Retina (tissue), 1 donor: ENCODE results near the gene PIP4K2A.
"Not testable (repeated sequence)": the region's sequence is repeated elsewhere in the genome, so short reads cannot be mapped to it uniquely, and the experiment has no call there.

ENCODE experiments used
- DNase-seq: peaks from one replicate; pipeline ENCODE4 v3.0.0-alpha.2; 2016

PIP4K2A gene

GRCh38 chr10:22545643-22546042 lies 168.7 kb downstream of the PIP4K2A start:
- DNase-seq, result no peak

GRCh38 chr10:22544325-22545068 lies 169.9 kb downstream of the PIP4K2A start:
- no peak for DNase-seq

- no peak for DNase-seq
Measured at GRCh38 chr10:22542773-22543172, 171.6 kb downstream of the PIP4K2A start.

GRCh38 chr10:22541900-22542299 lies 172.5 kb downstream of the PIP4K2A start:
- no peak for DNase-seq

GRCh38 chr10:22539579-22540298 lies 174.6 kb downstream of the PIP4K2A start:
- peak; percentile 44 for DNase-seq

GRCh38 chr10:22537810-22538209 lies 176.6 kb downstream of the PIP4K2A start:
- no peak for DNase-seq

- DNase-seq, result no peak
Measured at GRCh38 chr10:22536620-22537019, 177.8 kb downstream of the PIP4K2A start.

- no peak for DNase-seq
Measured at GRCh38 chr10:22534849-22535604, 179.4 kb downstream of the PIP4K2A start.

- no peak for DNase-seq
Measured at GRCh38 chr10:22531441-22531840, 182.9 kb downstream of the PIP4K2A start.

- no peak for DNase-seq
Measured at GRCh38 chr10:22531008-22531407, 183.4 kb downstream of the PIP4K2A start.

GRCh38 chr10:22527520-22527919 lies 186.9 kb downstream of the PIP4K2A start:
- DNase-seq, result no peak

- not testable (repeated sequence) for DNase-seq
Measured at GRCh38 chr10:22524333-22524732, 190.0 kb downstream of the PIP4K2A start.

GRCh38 chr10:22520645-22521044 lies 193.7 kb downstream of the PIP4K2A start:
- not testable (repeated sequence) for DNase-seq

GRCh38 chr10:22518167-22518724 lies 196.1 kb downstream of the PIP4K2A start:
- no peak for DNase-seq

GRCh38 chr10:22515009-22515408 lies 199.4 kb downstream of the PIP4K2A start:
- no peak for DNase-seq

GRCh38 chr10:22514414-22514758 lies 200.0 kb downstream of the PIP4K2A start:
- not testable (repeated sequence) for DNase-seq

GRCh38 chr10:22513483-22514413 lies 200.6 kb downstream of the PIP4K2A start:
- DNase-seq, result peak; percentile 75

- DNase-seq, result not testable (repeated sequence)
Measured at GRCh38 chr10:22512015-22512414, 202.4 kb downstream of the PIP4K2A start.

- DNase-seq, result not testable (repeated sequence)
Measured at GRCh38 chr10:22508214-22508613, 206.2 kb downstream of the PIP4K2A start.

- no peak for DNase-seq
Measured at GRCh38 chr10:22505911-22506685, 208.3 kb downstream of the PIP4K2A start.

GRCh38 chr10:22504766-22505165 lies 209.6 kb downstream of the PIP4K2A start:
- no peak for DNase-seq
